Activated CD8-positive, alpha-beta memory T cell treated with anti-CD3 and anti-CD28 coated beads, Interleukin-2, amount 10 ng/mL, durations not matched to agents 7 days and 5 days (primary cell): ENCODE measurements around the gene TMEM145. TPM values are rescaled to one million over a fixed set of nuclear protein-coding genes. Genes with fewer than 3 reads are reported as not detected.

Source experiments
- ATAC-seq: fragments of 150-1000 bp; cut with Tn5 transposase; one replicate; pipeline ENCODE4 v1.10.0; 2021; ENCODE audit warnings: moderate library complexity
- CTCF ChIA-PET: fragments of 350-600 bp; sonication (Branson Sonifier 250); formaldehyde crosslinking; loops from one replicate; lab custom pipeline; 2021; ENCODE audit warnings: antibody characterized with exemption; lab: Charles Lee
- DNase-seq: peaks from one replicate; pipeline ENCODE4 v3.0.0-alpha.2; 2020
- H3K27ac Mint-ChIP-seq: one replicate; pipeline ENCODE4 v1.8.0; 2021; ENCODE audit warnings: mild to moderate bottlenecking, mixed read lengths
- H3K27me3 Mint-ChIP-seq: one replicate; pipeline ENCODE4 v1.8.0; 2021; ENCODE audit warnings: mixed read lengths
- H3K36me3 Mint-ChIP-seq: one replicate; pipeline ENCODE4 v1.8.0; 2021; ENCODE audit warnings: mild to moderate bottlenecking, mixed read lengths
- H3K4me1 Mint-ChIP-seq: one replicate; pipeline ENCODE4 v1.8.0; 2021; ENCODE audit warnings: mixed read lengths
- H3K4me3 Mint-ChIP-seq: one replicate; pipeline ENCODE4 v1.8.0; 2021; ENCODE audit warnings: mild to moderate bottlenecking, moderate library complexity, mixed read lengths
- H3K9me3 Mint-ChIP-seq: one replicate; pipeline ENCODE4 v1.8.0; 2022; ENCODE audit warnings: low read depth, mixed read lengths
- microRNA-seq: library from miRNA; unstranded; fragments of <30 nt; microRNA quantifications from one replicate; pipeline ENCODE4 v1.2.0, GENCODE V29; 2022
- total RNA-seq, 2 experiments: library from RNA; stranded (reverse); gene quantifications; one replicate each; pipeline ENCODE4 v1.2.3, GENCODE V29; 2021

The TMEM145 gene
- total RNA-seq, 2 experiments from 2014 or later: 0.15 to 1.1 TPM

DNA sequence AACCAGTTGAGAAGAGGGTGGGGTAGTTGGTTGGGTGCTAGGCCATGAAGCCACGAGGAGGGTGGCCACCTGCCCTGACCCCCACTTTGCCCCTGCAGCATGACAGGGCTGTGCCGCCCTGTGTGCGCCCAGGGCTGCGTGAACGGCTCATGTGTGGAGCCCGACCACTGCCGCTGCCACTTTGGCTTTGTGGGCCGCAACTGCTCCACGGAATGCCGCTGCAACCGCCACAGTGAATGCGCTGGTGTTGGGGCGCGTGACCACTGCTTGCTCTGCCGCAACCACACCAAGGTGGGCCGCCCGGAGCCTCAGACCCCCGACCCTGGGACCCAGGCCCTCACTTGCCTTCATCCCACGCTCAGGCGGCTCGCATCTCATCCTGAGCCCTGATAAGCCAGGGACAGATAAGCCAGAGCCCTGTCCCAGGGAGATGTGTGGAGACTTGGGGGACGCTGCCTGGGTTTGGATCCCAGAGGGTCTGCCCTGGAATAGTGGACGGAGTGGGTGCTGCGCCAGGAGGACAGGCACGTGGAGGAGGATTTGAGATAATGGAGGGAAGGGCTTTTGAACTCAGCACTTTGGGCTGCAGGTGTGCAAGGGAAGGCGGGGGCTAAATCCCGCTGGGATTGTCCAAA lies 56.4 kb downstream of the TMEM145 start:
- Mint-ChIP-seq H3K9me3 (no peaks in the 10 kb centered on the region), H3K4me1 (no peaks in the 10 kb centered on the region), H3K27ac (no peak overlapping the region), H3K4me3 (no peak overlapping the region), H3K27me3 (no peaks in the 10 kb centered on the region), H3K36me3 (peaks cover 2% of the 10 kb centered on the region)
- CTCF ChIA-PET: no interaction called here
- no peak for ATAC-seq
- DNase-seq: no peak

DNA sequence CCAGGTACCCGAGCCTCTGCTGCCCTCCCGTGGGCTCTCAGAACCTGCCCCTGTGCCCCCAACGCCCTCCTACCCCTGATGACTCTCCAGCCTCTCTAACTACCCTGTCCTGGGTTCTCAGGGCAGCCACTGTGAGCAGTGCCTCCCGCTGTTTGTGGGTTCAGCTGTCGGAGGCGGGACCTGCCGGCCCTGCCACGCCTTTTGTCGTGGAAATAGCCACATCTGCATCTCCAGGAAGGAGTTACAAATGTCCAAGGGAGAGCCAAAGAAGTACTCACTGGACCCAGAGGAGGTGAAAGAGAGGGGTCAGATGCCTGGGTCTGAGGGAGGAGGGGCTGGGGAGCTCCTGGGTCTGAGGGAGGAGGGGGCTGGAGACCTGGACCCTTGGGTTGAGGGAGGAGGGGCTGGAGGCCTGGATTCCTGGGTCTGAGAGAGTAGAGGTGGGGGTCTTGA lies 57.0 kb downstream of the TMEM145 start:
- CTCF ChIA-PET: no interaction called here
- ATAC-seq: no peak
- H3K4me1 Mint-ChIP-seq: no peaks in the 10 kb centered on the region
- no peak for DNase-seq
- H3K4me3 Mint-ChIP-seq: no peak overlapping the region
- no peak overlapping the region for H3K27ac Mint-ChIP-seq
- no peaks in the 10 kb centered on the region for H3K36me3 Mint-ChIP-seq
- H3K27me3 Mint-ChIP-seq: no peaks in the 10 kb centered on the region
- no peaks in the 10 kb centered on the region for H3K9me3 Mint-ChIP-seq

- no peaks in the 10 kb centered on the region for H3K36me3 Mint-ChIP-seq
- no peaks in the 10 kb centered on the region for H3K4me1 Mint-ChIP-seq
- DNase-seq: no peak
- CTCF ChIA-PET: no interaction called here
- no peak overlapping the region for H3K4me3 Mint-ChIP-seq
- no peaks in the 10 kb centered on the region for H3K9me3 Mint-ChIP-seq
- no peak for ATAC-seq
- H3K27me3 Mint-ChIP-seq: no peaks in the 10 kb centered on the region
- no peak overlapping the region for H3K27ac Mint-ChIP-seq
These were observed 57.6 kb downstream of the TMEM145 start for GRCh38 chr19:42370626-42371175.

Small RNA genes lying within 50 kb of the gene (microRNA-seq; reads per million reads assigned to microRNA genes)
- not detected for gene MIR8077

Other genes starting within 250 kb of the TMEM145 start
- under 1 TPM; 0.44 to 0.56 TPM for gene GRIK5, start 243.1 kb upstream of the TMEM145 start, total RNA-seq
- 10 to 100 TPM; 14.7 to 18.3 TPM for gene ZNF574, start 237.1 kb upstream of the TMEM145 start, total RNA-seq
- 10 to 100 TPM; 17.7 to 40.4 TPM for gene POU2F2, start 180.9 kb upstream of the TMEM145 start, total RNA-seq
- 10 to 100 TPM; 35.8 to 40.7 TPM for gene DEDD2, start 95.6 kb upstream of the TMEM145 start, total RNA-seq
- gene ZNF526, start 93.0 kb upstream of the TMEM145 start, total RNA-seq: 10 to 100 TPM; 21.9 to 24.4 TPM
- gene GSK3A, start 70.7 kb upstream of the TMEM145 start, total RNA-seq: 10 to 100 TPM; 47.3 to 53.8 TPM
- gene ERF, start 58.2 kb upstream of the TMEM145 start, total RNA-seq: 10 to 100 TPM; 43.5 to 58.7 TPM
- 10 to 100 TPM; 67.3 to 77.3 TPM for gene CIC, start 44.1 kb upstream of the TMEM145 start, total RNA-seq
- gene PRR19, start 11.2 kb upstream of the TMEM145 start, total RNA-seq: 1 to 10 TPM in 1 of 2 experiments, under 1 TPM in 1; 0.89 to 1.1 TPM
- gene PAFAH1B3, start 10.7 kb upstream of the TMEM145 start, total RNA-seq: 10 to 100 TPM; 38.0 to 38.9 TPM
- 1 to 10 TPM; 6.5 TPM for gene MEGF8, start 12.3 kb downstream of the TMEM145 start, total RNA-seq
- gene CNFN, start 77.0 kb downstream of the TMEM145 start, total RNA-seq: not detected
- gene LIPE, start 114.1 kb downstream of the TMEM145 start, total RNA-seq: 10 to 100 TPM; 41.5 to 44.6 TPM
- gene CXCL17, start 129.6 kb downstream of the TMEM145 start, total RNA-seq: not detected
- gene CEACAM1, start 215.2 kb downstream of the TMEM145 start, total RNA-seq: 10 to 100 TPM; 30.0 to 37.0 TPM